Heart right ventricle (tissue), 16 donors: ENCODE results near the gene CFAP157. TPM values are rescaled to one million over a fixed set of nuclear protein-coding genes. Genes with fewer than 3 reads are reported as not detected.
A peak's percentile ranks its signal among the peaks of the same experiment; 100 is the strongest.

Experiments used
- ATAC-seq, 8 donors: fragments of 200-7000 bp; cut with Tn5 transposase; one replicate each; pipeline ENCODE4 v1.9.1; 2020; ENCODE audit warnings: mild to moderate bottlenecking in 8 of 8, moderate library complexity in 8 of 8, moderate number of reproducible peaks in 1 of 8
- DNase-seq, 2 donors: peaks; one replicate each; pipeline ENCODE4 v3.0.0-alpha.2; 2020
- H3K27ac ChIP-seq, 10 donors: fragments of 200-600 bp; sonication (generic) in 2 of 10; one replicate each; pipeline versions ENCODE4 v1.5.0 to v1.8.0; 2020 to 2022; ENCODE audit warnings: mild to moderate bottlenecking in 3 of 10
- H3K27me3 ChIP-seq, 7 donors: fragments of 200-600 bp; one replicate each; pipeline ENCODE4 v1.8.0; 2021 to 2022; ENCODE audit warnings: mild to moderate bottlenecking in 2 of 7
- H3K36me3 ChIP-seq, 9 donors: fragments of 200-600 bp; sonication (generic) in 1 of 9; one replicate each; pipeline versions ENCODE4 v1.5.0 to v1.8.0; 2020 to 2022; ENCODE audit warnings: mild to moderate bottlenecking in 2 of 9
- H3K4me1 ChIP-seq, 9 donors: fragments of 200-600 bp; sonication (generic) in 1 of 9; one replicate each; pipeline versions ENCODE4 v1.5.0 to v1.8.0; 2020 to 2022; ENCODE audit warnings: mild to moderate bottlenecking in 4 of 9
- H3K4me3 ChIP-seq, 10 donors: fragments of 200-600 bp; sonication (generic) in 2 of 10; one replicate each; pipeline versions ENCODE4 v1.5.0 to v1.8.0; 2020 to 2022; ENCODE audit warnings: mild to moderate bottlenecking in 7 of 10, moderate library complexity in 2 of 10
- H3K9me3 ChIP-seq, 11 donors: fragments of 200-600 bp in 10 of 11; sonication (generic) in 2 of 11; one replicate each; pipeline versions ENCODE4 v1.5.0 to v1.8.0; 2013 to 2022; ENCODE audit warnings: mild to moderate bottlenecking in 2 of 11, control low read depth in 1 of 11, moderate library complexity in 1 of 11
- WGBS, 2 donors: extraction: QIAGEN DNeasy Blood & Tissue Kit; methylation state at CpG; one replicate each; pipeline ENCODE4 v1.1.7; 2013; ENCODE audit warnings: inconsistent platforms in 1 of 2; 5-methylcytosine and 5-hydroxymethylcytosine counted together
- intact Hi-C, 10 donors: fragments of 100-400 bp; cut with DNase I; formaldehyde crosslinking; loops; one replicate each; pipeline versions ENCODE4 v1.11.1 to v1.14.2; 2022
- polyA plus RNA-seq, 2 donors: library from polyadenylated mRNA; stranded (reverse); fragments of 200-250 nt; gene quantifications; one replicate each; pipeline ENCODE4 v1.2.3, GENCODE V29; 2013
- total RNA-seq, 10 donors: library from RNA; stranded (reverse); fragmentation: NEBNext Ultra II Directional in 3 of 10; extraction: Animal tissue kit (Norgen Biotek cat#: 25700) in 3 of 10; gene quantifications; one replicate each; pipeline versions ENCODE4 v1.2.1 to v1.2.4, GENCODE V29; 2021 to 2023
- TF ChIP-seq, protein P1 (sequence below), 9 donors: fragments of 200-600 bp; sonication (generic) in 2 of 9; IDR thresholded peaks; one replicate each; pipeline versions ENCODE4 v1.5.0 to v1.8.0; 2021 to 2022; ENCODE audit warnings: antibody characterized with exemption in 9 of 9, mild to moderate bottlenecking in 5 of 9, moderate library complexity in 1 of 9
- donor health status: Arrhythmogenic right ventricular cardiomyopathy.
- donor health status: ischemic (EF 13 %, LVEDD 7.1; RV severe dilation, severe dysfunction).
- donor health status: healthy with polysubstance abuse.
- donor health status: DM: no; HTN: yes; CAD: no.
- donor health status: DM: no; HTN: no; CAD: no.
- donor health status: ischemic (EF 25% LVEDD 6.9; RV normal size, moderate dysfunction).
- donor health status: ischemic (EF 25% LVEDD 5.7; RV mildly dilated, moderate dysfunction).
- donor health status: healthy.
- donor health status: DM: yes; HTN: yes; CAD: no.
- donor health status: Ischemic cardiomyopathy.
- donor health status: ischemic (EF 35%, LVEDD 5.7; RV mildly dilated, moderate dysfunction).
- donor health status: nonischemic (EF 11% LVEDD 7.7; RV severe dilation, severe dysfunction).
- donor health status: DM: yes; HTN: yes; CAD: no.
- donor health status: PGD.
- donor health status: ischemic (EF 29% LVEDD 5.4; RV normal size, mild dysfunction).
- donor health status: nonischemic (EF 23%, LVEDD 6.1; RV moderate dilation, normal function).

Gene CFAP157
- total and polyA plus RNA-seq, 12 donors: 0.10 to 0.19 (median 0.14) TPM; not detected in 8

DNA sequence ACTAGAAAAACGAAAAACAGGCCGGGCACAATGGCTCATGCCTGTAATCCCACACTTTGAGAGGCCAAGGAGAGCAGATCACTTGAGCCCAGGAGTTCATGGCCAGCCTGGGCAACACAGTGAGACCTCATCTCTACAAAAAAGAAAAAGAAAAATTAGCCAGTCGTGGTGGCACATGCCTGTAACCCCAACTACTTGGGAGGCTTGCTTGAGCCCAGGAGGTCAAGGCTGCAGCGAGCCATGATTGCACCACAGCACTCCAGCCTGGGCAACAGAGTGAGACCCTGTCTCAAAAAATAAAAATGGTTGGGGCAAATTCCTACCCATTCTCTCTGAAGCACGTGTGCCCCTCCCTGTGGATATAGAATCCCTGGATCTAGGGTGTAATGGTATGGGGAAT lies 8.4 kb upstream of the CFAP157 start:
- Histone ChIP-seq H3K36me3 (peaks cover 0 to 11% (median 0%) of the 10 kb centered on the region in 9 donors), H3K27ac (peak overlapping the region in 6 of 10 donors; percentile 72 to 93 (median 88)), H3K27me3 (no peaks in the 10 kb centered on the region), H3K4me3 (no peak overlapping the region), H3K9me3 (no peaks in the 10 kb centered on the region), H3K4me1 (peaks cover 0 to 17% (median 5%) of the 10 kb centered on the region in 9 donors)
- intact Hi-C loops: loop anchor here in 1 of 10 donors (10.0 kb wide), 1 partner anchor 204 kb away; no protein-coding TSS in a partner anchor
- WGBS, 2 donors: 92 to 95% methylated on average over 5 of the region's 5 CpGs
- ATAC-seq: no peak
- TF ChIP-seq, protein P1, sequence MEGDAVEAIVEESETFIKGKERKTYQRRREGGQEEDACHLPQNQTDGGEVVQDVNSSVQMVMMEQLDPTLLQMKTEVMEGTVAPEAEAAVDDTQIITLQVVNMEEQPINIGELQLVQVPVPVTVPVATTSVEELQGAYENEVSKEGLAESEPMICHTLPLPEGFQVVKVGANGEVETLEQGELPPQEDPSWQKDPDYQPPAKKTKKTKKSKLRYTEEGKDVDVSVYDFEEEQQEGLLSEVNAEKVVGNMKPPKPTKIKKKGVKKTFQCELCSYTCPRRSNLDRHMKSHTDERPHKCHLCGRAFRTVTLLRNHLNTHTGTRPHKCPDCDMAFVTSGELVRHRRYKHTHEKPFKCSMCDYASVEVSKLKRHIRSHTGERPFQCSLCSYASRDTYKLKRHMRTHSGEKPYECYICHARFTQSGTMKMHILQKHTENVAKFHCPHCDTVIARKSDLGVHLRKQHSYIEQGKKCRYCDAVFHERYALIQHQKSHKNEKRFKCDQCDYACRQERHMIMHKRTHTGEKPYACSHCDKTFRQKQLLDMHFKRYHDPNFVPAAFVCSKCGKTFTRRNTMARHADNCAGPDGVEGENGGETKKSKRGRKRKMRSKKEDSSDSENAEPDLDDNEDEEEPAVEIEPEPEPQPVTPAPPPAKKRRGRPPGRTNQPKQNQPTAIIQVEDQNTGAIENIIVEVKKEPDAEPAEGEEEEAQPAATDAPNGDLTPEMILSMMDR (IDR thresholded peaks at IDR 0.05): no peak
- no peak for DNase-seq

DNA sequence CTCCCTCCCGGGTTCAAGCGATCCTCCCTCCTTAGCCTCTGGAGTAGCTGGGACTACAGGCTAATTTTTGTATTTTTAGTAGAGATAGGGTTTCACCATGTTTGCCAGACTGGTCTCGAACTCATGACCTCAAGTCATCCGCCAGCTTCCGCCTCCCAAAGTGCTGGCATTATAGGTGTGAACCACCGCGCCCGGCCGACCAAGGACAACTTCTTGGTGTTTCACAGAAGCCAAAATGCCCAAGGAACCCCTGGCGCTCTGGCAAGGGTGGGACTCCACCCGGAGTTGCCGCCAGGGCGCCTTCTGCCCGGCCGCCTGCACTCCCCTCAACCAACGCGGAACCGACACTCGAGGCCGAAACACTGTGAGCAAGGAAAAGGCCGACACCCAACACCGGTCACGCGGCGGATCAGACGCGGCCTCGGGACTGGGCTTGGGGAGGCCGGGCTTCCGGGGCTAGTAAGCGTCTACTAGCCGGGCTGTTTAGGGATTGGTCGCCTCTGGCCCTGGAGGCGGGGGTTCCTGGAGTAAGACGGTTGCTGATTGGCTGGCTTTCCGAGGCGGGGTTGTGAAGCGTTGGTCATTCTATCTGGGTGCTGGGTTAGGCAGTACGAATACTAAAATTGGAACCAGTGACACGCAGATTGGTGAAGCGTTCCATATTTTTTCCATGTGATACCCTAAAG lies 7.7 kb upstream of the CFAP157 start:
- peaks cover 0 to 6% (median 0%) of the 10 kb centered on the region in 9 donors for H3K36me3 ChIP-seq
- H3K9me3 ChIP-seq: no peaks in the 10 kb centered on the region
- DNase-seq (peak; percentile 96 to 99), ATAC-seq (peak; percentile 98 to 99 (median 99))
- H3K27ac ChIP-seq: peak overlapping the region; percentile 68 to 93 (median 86)
- H3K27me3 ChIP-seq: no peaks in the 10 kb centered on the region
- intact Hi-C loops: loop anchor here in 1 of 10 donors (10.0 kb wide), 1 partner anchor 204 kb away; no protein-coding TSS in a partner anchor
- peak overlapping the region in 8 of 10 donors; percentile 11 to 49 (median 38) for H3K4me3 ChIP-seq
- peaks cover 0 to 17% (median 5%) of the 10 kb centered on the region in 9 donors for H3K4me1 ChIP-seq
- TF ChIP-seq, protein P1 (IDR thresholded peaks at IDR 0.05): peak in 5 of 9 donors; percentile 13 to 32 (median 24)
- WGBS, 2 donors: 12 to 13% methylated on average over 41 of the region's 41 CpGs

DNA sequence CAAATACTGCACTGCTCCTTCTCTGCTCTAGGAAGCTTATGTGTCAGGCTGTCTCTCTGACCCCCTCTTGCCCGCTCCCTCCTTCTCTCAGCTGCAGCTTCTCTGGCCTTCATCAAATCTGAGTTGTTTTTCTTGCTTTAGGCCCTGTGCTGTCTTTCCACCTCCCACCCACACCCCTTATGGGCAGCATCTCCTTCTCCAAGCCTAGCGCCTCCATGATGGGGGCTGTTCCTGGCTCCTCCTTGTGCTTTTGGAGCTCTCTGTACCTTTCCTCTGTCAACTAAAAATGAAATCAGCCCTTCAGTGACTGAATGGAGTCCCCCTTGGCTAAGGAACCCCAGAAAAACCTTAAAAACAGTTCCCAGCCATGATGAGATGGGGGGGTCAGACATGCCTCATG lies 6.6 kb upstream of the CFAP157 start:
- intact Hi-C loops: no loop called here
- DNase-seq (no peak), ATAC-seq (no peak)
- Histone ChIP-seq H3K4me3 (no peak overlapping the region), H3K27ac (peak overlapping the region in 8 of 10 donors; percentile 42 to 93 (median 86)), H3K36me3 (peaks cover 0 to 4% (median 0%) of the 10 kb centered on the region in 9 donors), H3K9me3 (no peaks in the 10 kb centered on the region), H3K4me1 (peaks cover 0 to 17% (median 5%) of the 10 kb centered on the region in 9 donors), H3K27me3 (no peaks in the 10 kb centered on the region)
- TF ChIP-seq, protein P1 (IDR thresholded peaks at IDR 0.05): no peak
- WGBS, 2 donors: 96% methylated on average over 2 of the region's 2 CpGs

DNA sequence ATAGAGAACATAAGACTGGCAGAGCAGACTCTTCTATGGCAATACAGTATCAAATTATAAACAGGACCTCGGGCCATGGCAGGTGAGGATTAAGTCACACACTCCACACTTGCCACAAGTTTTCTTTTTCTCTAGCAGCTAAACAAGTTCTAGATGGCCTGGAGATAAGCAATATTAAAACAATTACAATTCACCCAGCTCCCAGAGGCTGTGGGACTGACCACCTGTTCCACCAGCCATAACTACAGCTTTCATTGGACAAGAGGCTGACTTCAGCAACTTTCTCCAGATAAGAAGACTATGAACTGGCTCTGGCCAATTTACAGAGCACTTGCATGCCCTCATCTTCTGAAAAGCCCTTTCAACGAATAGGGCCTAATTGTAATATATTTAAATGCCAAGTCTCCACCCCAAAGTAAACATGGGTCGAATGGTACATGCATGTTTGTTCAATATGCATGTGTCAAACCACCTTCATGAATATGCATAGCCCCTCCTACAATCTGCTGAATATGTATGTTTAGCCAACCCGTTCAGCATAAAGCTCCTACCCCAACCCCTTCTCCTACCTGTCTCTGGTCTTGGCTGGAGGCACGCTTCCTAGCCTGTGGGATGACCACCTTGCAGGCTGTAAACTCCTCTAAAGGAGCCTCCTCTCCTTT lies 6.1 kb upstream of the CFAP157 start:
- no peak overlapping the region for H3K27ac ChIP-seq
- no peaks in the 10 kb centered on the region for H3K27me3 ChIP-seq
- H3K4me3 ChIP-seq: no peak overlapping the region
- 81 to 87% methylated on average over 5 of the region's 5 CpGs for WGBS, 2 donors
- intact Hi-C loops: no loop called here
- TF ChIP-seq, protein P1 (IDR thresholded peaks at IDR 0.05): no peak
- ATAC-seq (no peak), DNase-seq (no peak)
- H3K4me1 ChIP-seq: peaks cover 0 to 17% (median 5%) of the 10 kb centered on the region in 9 donors
- H3K36me3 ChIP-seq: no peaks in the 10 kb centered on the region
- H3K9me3 ChIP-seq: no peaks in the 10 kb centered on the region
